Measurements from ENCODE around the gene FAM236D. TPM values are rescaled to one million over a fixed set of nuclear protein-coding genes. Genes with fewer than 3 reads are reported as not detected.
"Not testable (repeated sequence)": the region's sequence is repeated elsewhere in the genome, so short reads cannot be mapped to it uniquely, and the experiment has no call there.

FAM236D gene
- not detected in 2 replicates for total RNA-seq (2013; cell fraction: nucleolus; rRNA removed)
- total RNA-seq (2014; rRNA removed) (not detected in 2 replicates), total RNA-seq (2014; rRNA removed; fragmentation: Illumina TruSeq; extraction: Trizol) (not detected in 2 replicates), total RNA-seq (2021) (not detected in 2 replicates), polyA plus RNA-seq (2011; rRNA removed) (not detected in 2 replicates), polyA plus RNA-seq (2014; fragmentation: Illumina TruSeq; extraction: Trizol) (not detected in 2 replicates), polyA plus RNA-seq (2014; fragmentation: Nextera tagmentation; extraction: Ambion mirVana) (not detected), polyA plus RNA-seq (2014; rRNA removed) (not detected in 2 replicates), polyA plus RNA-seq (2016; fragmentation: Nextera tagmentation; extraction: Ambion mirVana) (not detected), polyA minus RNA-seq (2011; rRNA and poly(A)+ RNA removed) (not detected in 2 replicates), Bru-seq, nascent RNA (not detected), BruChase-seq, experiment 1, labeled RNA remaining after a 6-hour chase (not detected), BruChase-seq, experiment 2, labeled RNA remaining after a 2-hour chase (not detected)
- not detected for polyA plus RNA-seq (2011; ENCODE audit: low read depth)
- polyA plus RNA-seq (2011; cell fraction: cytosol; rRNA removed): not detected in 2 replicates
- polyA plus RNA-seq (2011; cell fraction: nucleus; rRNA removed): not detected in 2 replicates
- not detected in 2 replicates for polyA plus RNA-seq (2012)
- polyA minus RNA-seq (2011; cell fraction: cytosol; rRNA and poly(A)+ RNA removed): not detected in 2 replicates
- not detected in 2 replicates for polyA minus RNA-seq (2011; cell fraction: nucleus; rRNA and poly(A)+ RNA removed)
- long read RNA-seq, experiment 1: 0 reads
- long read RNA-seq, experiment 2: 0 reads

- FAIRE-seq; ATAC-seq; H3K9ac ChIP-seq (ENCODE audit: control insufficient read depth, insufficient read depth, low read length); H3K4me1 ChIP-seq (ENCODE audit: control insufficient read depth, insufficient read depth, low read length); H3K27me3 ChIP-seq (replicated peaks in 1 of 2; ENCODE audit: control insufficient read depth in 2 of 2, insufficient read depth in 2 of 2, low read length in 1 of 2); BruUV-seq (replicated peaks); H4K20me1 ChIP-seq (ENCODE audit: control insufficient read depth, insufficient read depth); DNase-seq (ENCODE audit: low read depth, low spot score); RAD21 ChIA-PET (ENCODE audit: unreplicated experiment); in situ Hi-C loops (cut with MboI); CTCF ChIA-PET; H3K4me3 ChIP-seq; H2AFZ ChIP-seq (ENCODE audit: control insufficient read depth, low read depth, low read length); H3K36me3 ChIP-seq (ENCODE audit: control insufficient read depth in 2 of 2, insufficient read depth in 2 of 2, low read length in 1 of 2); H3K79me2 ChIP-seq (ENCODE audit: control insufficient read depth, insufficient read depth, low read length); SMC1A ChIA-PET (ENCODE audit: uncharacterized antibody, unreplicated experiment); H3K27ac ChIP-seq (ENCODE audit: control insufficient read depth, insufficient read depth); POLR2A ChIA-PET; H3K9me3 ChIP-seq (replicated peaks; ENCODE audit: control insufficient read depth, insufficient read depth, low read length); intact Hi-C loops (cut with micrococcal nuclease; ENCODE audit: unreplicated experiment); H3K4me2 ChIP-seq (ENCODE audit: control insufficient read depth, insufficient read depth): not testable (repeated sequence)
- WGBS (ENCODE audit: insufficient coverage, insufficient replicate concordance, low lambda C conversion rate, missing lambda C conversion rate): no CpG with 5 or more reads among the region's 13 CpGs
Observed at GRCh38 chrX:72808110-72808509, at the start of gene FAM236D. TSS of gene FAM236D (minus strand) at chrX:72808210. CDS start at chrX:72808110, 100 bp downstream.

GRCh38 chrX:72837532-72837931 lies 29.5 kb upstream of the FAM236D start:
- BruUV-seq (replicated peaks); H3K27me3 ChIP-seq (replicated peaks in 1 of 2; ENCODE audit: control insufficient read depth in 2 of 2, insufficient read depth in 2 of 2, low read length in 1 of 2); H3K9me3 ChIP-seq (replicated peaks; ENCODE audit: control insufficient read depth, insufficient read depth, low read length); H4K20me1 ChIP-seq (ENCODE audit: control insufficient read depth, insufficient read depth); H3K9ac ChIP-seq (ENCODE audit: control insufficient read depth, insufficient read depth, low read length); H2AFZ ChIP-seq (ENCODE audit: control insufficient read depth, low read depth, low read length); in situ Hi-C loops (cut with MboI); H3K4me2 ChIP-seq (ENCODE audit: control insufficient read depth, insufficient read depth); H3K4me1 ChIP-seq (ENCODE audit: control insufficient read depth, insufficient read depth, low read length); intact Hi-C loops (cut with micrococcal nuclease; ENCODE audit: unreplicated experiment); SMC1A ChIA-PET (ENCODE audit: uncharacterized antibody, unreplicated experiment); H3K79me2 ChIP-seq (ENCODE audit: control insufficient read depth, insufficient read depth, low read length); ATAC-seq; H3K4me3 ChIP-seq; H3K27ac ChIP-seq (ENCODE audit: control insufficient read depth, insufficient read depth); RAD21 ChIA-PET (ENCODE audit: unreplicated experiment); POLR2A ChIA-PET; H3K36me3 ChIP-seq (ENCODE audit: control insufficient read depth in 2 of 2, insufficient read depth in 2 of 2, low read length in 1 of 2); CTCF ChIA-PET; FAIRE-seq; DNase-seq (ENCODE audit: low read depth, low spot score): not testable (repeated sequence)
- no CpG with 5 or more reads among the region's 2 CpGs for WGBS (ENCODE audit: insufficient coverage, insufficient replicate concordance, low lambda C conversion rate, missing lambda C conversion rate)

GRCh38 chrX:72830701-72831100 lies 22.7 kb upstream of the FAM236D start:
- H3K79me2 ChIP-seq (ENCODE audit: control insufficient read depth, insufficient read depth, low read length); H4K20me1 ChIP-seq (ENCODE audit: control insufficient read depth, insufficient read depth); BruUV-seq (replicated peaks); H3K4me1 ChIP-seq (ENCODE audit: control insufficient read depth, insufficient read depth, low read length); ATAC-seq; SMC1A ChIA-PET (ENCODE audit: uncharacterized antibody, unreplicated experiment); H3K27ac ChIP-seq (ENCODE audit: control insufficient read depth, insufficient read depth); H2AFZ ChIP-seq (ENCODE audit: control insufficient read depth, low read depth, low read length); H3K36me3 ChIP-seq (ENCODE audit: control insufficient read depth in 2 of 2, insufficient read depth in 2 of 2, low read length in 1 of 2); H3K9me3 ChIP-seq (replicated peaks; ENCODE audit: control insufficient read depth, insufficient read depth, low read length); H3K4me3 ChIP-seq; H3K27me3 ChIP-seq (replicated peaks in 1 of 2; ENCODE audit: control insufficient read depth in 2 of 2, insufficient read depth in 2 of 2, low read length in 1 of 2); in situ Hi-C loops (cut with MboI); CTCF ChIA-PET; DNase-seq (ENCODE audit: low read depth, low spot score); intact Hi-C loops (cut with micrococcal nuclease; ENCODE audit: unreplicated experiment); FAIRE-seq; H3K9ac ChIP-seq (ENCODE audit: control insufficient read depth, insufficient read depth, low read length); POLR2A ChIA-PET; H3K4me2 ChIP-seq (ENCODE audit: control insufficient read depth, insufficient read depth); RAD21 ChIA-PET (ENCODE audit: unreplicated experiment): not testable (repeated sequence)
- WGBS (ENCODE audit: insufficient coverage, insufficient replicate concordance, low lambda C conversion rate, missing lambda C conversion rate): no CpG with 5 or more reads among the region's 13 CpGs

- intact Hi-C loops (cut with micrococcal nuclease; ENCODE audit: unreplicated experiment); FAIRE-seq; H3K4me3 ChIP-seq; CTCF ChIA-PET; H3K27ac ChIP-seq (ENCODE audit: control insufficient read depth, insufficient read depth); H3K4me2 ChIP-seq (ENCODE audit: control insufficient read depth, insufficient read depth); POLR2A ChIA-PET; H3K9ac ChIP-seq (ENCODE audit: control insufficient read depth, insufficient read depth, low read length); SMC1A ChIA-PET (ENCODE audit: uncharacterized antibody, unreplicated experiment); H3K9me3 ChIP-seq (replicated peaks; ENCODE audit: control insufficient read depth, insufficient read depth, low read length); H2AFZ ChIP-seq (ENCODE audit: control insufficient read depth, low read depth, low read length); RAD21 ChIA-PET (ENCODE audit: unreplicated experiment); DNase-seq (ENCODE audit: low read depth, low spot score); H3K4me1 ChIP-seq (ENCODE audit: control insufficient read depth, insufficient read depth, low read length); H4K20me1 ChIP-seq (ENCODE audit: control insufficient read depth, insufficient read depth); H3K27me3 ChIP-seq (replicated peaks in 1 of 2; ENCODE audit: control insufficient read depth in 2 of 2, insufficient read depth in 2 of 2, low read length in 1 of 2); H3K36me3 ChIP-seq (ENCODE audit: control insufficient read depth in 2 of 2, insufficient read depth in 2 of 2, low read length in 1 of 2); H3K79me2 ChIP-seq (ENCODE audit: control insufficient read depth, insufficient read depth, low read length); BruUV-seq (replicated peaks); ATAC-seq; in situ Hi-C loops (cut with MboI): not testable (repeated sequence)
- 33% methylated on average over 1 of the region's 3 CpGs for WGBS (ENCODE audit: insufficient coverage, insufficient replicate concordance, low lambda C conversion rate, missing lambda C conversion rate)
Observed at GRCh38 chrX:72790390-72790789, 17.6 kb downstream of the FAM236D start.
